IPS-NIHi11 (cell line): ENCODE results near the gene KCTD13.
A peak's percentile ranks its signal among the peaks of the same experiment; 100 is the strongest.
"Not testable (repeated sequence)": the region's sequence is repeated elsewhere in the genome, so short reads cannot be mapped to it uniquely, and the experiment has no call there.

Experiments used
- DNase-seq: peaks from one replicate; pipeline ENCODE4 v3.0.0; 2012; ENCODE audit warnings: mixed read lengths, low spot score

The KCTD13 gene

GRCh38 chr16:29877266-29877961 is 48.6 kb downstream of the KCTD13 start:
- peak; percentile 98 for DNase-seq

GRCh38 chr16:29876594-29877249 is 49.3 kb downstream of the KCTD13 start:
- peak; percentile 57 for DNase-seq

GRCh38 chr16:29876217-29876593 is 49.8 kb downstream of the KCTD13 start:
- peak; percentile 58 for DNase-seq

- DNase-seq = no peak
Measured at GRCh38 chr16:29875206-29875605, 50.8 kb downstream of the KCTD13 start.

GRCh38 chr16:29873319-29873718 is 52.7 kb downstream of the KCTD13 start:
- no peak for DNase-seq

GRCh38 chr16:29871822-29872546 is 54.0 kb downstream of the KCTD13 start:
- no peak for DNase-seq

- not testable (repeated sequence) for DNase-seq
Measured at GRCh38 chr16:29869067-29869466, 57.0 kb downstream of the KCTD13 start.

- no peak for DNase-seq
Measured at GRCh38 chr16:29868396-29869009, 57.5 kb downstream of the KCTD13 start.

GRCh38 chr16:29864205-29864604 is 61.8 kb downstream of the KCTD13 start:
- DNase-seq = no peak

GRCh38 chr16:29863669-29863984 is 62.4 kb downstream of the KCTD13 start:
- DNase-seq = no peak

- peak; percentile 89 for DNase-seq
Measured at GRCh38 chr16:29862884-29863668, 63.0 kb downstream of the KCTD13 start, which contains the start of gene CDIPT. Gene CDIPT, minus strand, starts transcription at chr16:29863226. Its CDS starts 369 bp downstream, at chr16:29862857.

GRCh38 chr16:29862383-29862883 is 63.6 kb downstream of the KCTD13 start:
- peak; percentile 36 for DNase-seq

- no peak for DNase-seq
Measured at GRCh38 chr16:29860218-29860617, 65.8 kb downstream of the KCTD13 start.

- no peak for DNase-seq
Measured at GRCh38 chr16:29858974-29859373, 67.1 kb downstream of the KCTD13 start.

- DNase-seq = no peak
Measured at GRCh38 chr16:29858149-29858849, 67.7 kb downstream of the KCTD13 start.

GRCh38 chr16:29857133-29857760 is 68.8 kb downstream of the KCTD13 start:
- DNase-seq = no peak
